ENCODE data around the gene USP49.
A peak's percentile ranks its signal among the peaks of the same experiment; 100 is the strongest.

The USP49 gene

GRCh38 chr6:41920921-41921711 is 25.9 kb upstream of the USP49 start, which contains the start of the genes BYSL and MED20:
BYSL (plus strand) TSS chr6:41921499; CDS start chr6:41921563, 64 bp downstream.
MED20 (minus strand) TSS chr6:41921139; CDS start chr6:41921018, 121 bp downstream.
- Mint-ChIP-seq H3K4me3 (peak within 1 kb of the TSS; percentile 99 to 100 (median 99)), H3K27me3 (ENCODE audit: low read depth) (no peaks in the 10 kb centered on the region), H3K27ac (peak within 1 kb of the TSS; percentile 99 to 100 (median 100)), H3K4me1 (peaks cover 45% of the 10 kb centered on the region), H3K36me3 (ENCODE audit: low read depth) (peaks cover 22% of the 10 kb centered on the region), H3K9me3 (no peaks in the 10 kb centered on the region)
- TF ChIP-seq CTCF (IDR thresholded peaks at IDR 0.05; ENCODE audit: unreplicated experiment in 3 of 3), result peak; percentile 99 to 100 (median 99)

- peak overlapping the region; percentile 23 to 54 (median 50) for H3K4me3 Mint-ChIP-seq
- peaks cover 22% of the 10 kb centered on the region for H3K4me1 Mint-ChIP-seq
- peaks cover 28% of the 10 kb centered on the region for H3K36me3 Mint-ChIP-seq (ENCODE audit: low read depth)
- no peaks in the 10 kb centered on the region for H3K9me3 Mint-ChIP-seq
- TF ChIP-seq CTCF (IDR thresholded peaks at IDR 0.05; ENCODE audit: unreplicated experiment in 3 of 3), result no peak
- H3K27ac Mint-ChIP-seq, result no peak overlapping the region
- H3K27me3 Mint-ChIP-seq (ENCODE audit: low read depth), result no peaks in the 10 kb centered on the region
Measured at GRCh38 chr6:41917528-41917927, 22.4 kb upstream of the USP49 start.

GRCh38 chr6:41914869-41915530 is 19.8 kb upstream of the USP49 start:
- peak overlapping the region in 2 of 3 experiments; percentile 12 to 42 for H3K4me3 Mint-ChIP-seq
- H3K27me3 Mint-ChIP-seq (ENCODE audit: low read depth), result no peaks in the 10 kb centered on the region
- no peak for TF ChIP-seq CTCF (IDR thresholded peaks at IDR 0.05; ENCODE audit: unreplicated experiment in 3 of 3)
- peak overlapping the region; percentile 9 to 95 (median 28) for H3K27ac Mint-ChIP-seq
- H3K4me1 Mint-ChIP-seq, result peaks cover 4% of the 10 kb centered on the region
- H3K9me3 Mint-ChIP-seq, result no peaks in the 10 kb centered on the region
- peaks cover 36% of the 10 kb centered on the region for H3K36me3 Mint-ChIP-seq (ENCODE audit: low read depth)

GRCh38 chr6:41914343-41914742 is 19.2 kb upstream of the USP49 start:
- no peak for TF ChIP-seq CTCF (IDR thresholded peaks at IDR 0.05; ENCODE audit: unreplicated experiment in 3 of 3)
- Mint-ChIP-seq H3K9me3 (no peaks in the 10 kb centered on the region), H3K4me1 (no peaks in the 10 kb centered on the region), H3K27me3 (ENCODE audit: low read depth) (no peaks in the 10 kb centered on the region), H3K36me3 (ENCODE audit: low read depth) (peaks cover 38% of the 10 kb centered on the region), H3K27ac (peak overlapping the region in 2 of 3 experiments; percentile 9 to 95), H3K4me3 (no peak overlapping the region)

- TF ChIP-seq CTCF (IDR thresholded peaks at IDR 0.05; ENCODE audit: unreplicated experiment in 3 of 3), result no peak
- Mint-ChIP-seq H3K36me3 (ENCODE audit: low read depth) (peaks cover 59% of the 10 kb centered on the region), H3K4me3 (no peak overlapping the region), H3K27ac (no peak overlapping the region), H3K9me3 (no peaks in the 10 kb centered on the region), H3K4me1 (no peaks in the 10 kb centered on the region), H3K27me3 (ENCODE audit: low read depth) (no peaks in the 10 kb centered on the region)
Measured at GRCh38 chr6:41909727-41910126, 14.6 kb upstream of the USP49 start.

Measured in nephron (organoid).